T47D (cell line): ENCODE measurements around the gene SORCS1.
A peak's percentile ranks its signal among the peaks of the same experiment; 100 is the strongest.

Experiments used
- DNase-seq, 2 experiments: peaks; one replicate each; pipeline versions ENCODE4 v3.0.0 to v3.0.0-alpha.2; 2011 to 2012; ENCODE audit warnings: low read depth in 1 of 2, low spot score in 1 of 2
- JUND ChIP-seq: IDR thresholded peaks from 2 replicates; pipeline ENCODE4 v1.6.1; 2012; ENCODE audit warnings: low read depth
- in situ Hi-C: cut with HindIII; loops from 2 replicates; pipeline ENCODE4 v1.10.0; 2016; ENCODE audit warnings: low sequenced_read_pairs, low pct_unique_long_range_greater_than_20kb

SORCS1 gene

GRCh38 chr10:106560925-106561640 is 603.4 kb downstream of the SORCS1 start:
- in situ Hi-C loops: no loop called here
- DNase-seq: no peak
- TF ChIP-seq JUND: no peak

- no peak for DNase-seq
- in situ Hi-C loops: no loop called here
- TF ChIP-seq JUND: no peak
These were observed 605.1 kb downstream of the SORCS1 start for GRCh38 chr10:106559442-106559841.

- DNase-seq: no peak
- TF ChIP-seq JUND: no peak
- in situ Hi-C loops: no loop called here
These were observed 606.4 kb downstream of the SORCS1 start for GRCh38 chr10:106557951-106558733.

- DNase-seq: no peak
- no peak for TF ChIP-seq JUND
- in situ Hi-C loops: no loop called here
These were observed 607.5 kb downstream of the SORCS1 start for GRCh38 chr10:106557053-106557452.

- no peak for DNase-seq
- TF ChIP-seq JUND: no peak
- in situ Hi-C loops: no loop called here
These were observed 608.9 kb downstream of the SORCS1 start for GRCh38 chr10:106555599-106555998.

GRCh38 chr10:106551501-106552062 is 612.9 kb downstream of the SORCS1 start:
- peak in 1 of 2 experiments; percentile 32 for DNase-seq
- in situ Hi-C loops: no loop called here
- no peak for TF ChIP-seq JUND

GRCh38 chr10:106548832-106549231 is 615.7 kb downstream of the SORCS1 start:
- no peak for TF ChIP-seq JUND
- in situ Hi-C loops: no loop called here
- no peak for DNase-seq

- in situ Hi-C loops: no loop called here
- no peak for TF ChIP-seq JUND
- DNase-seq: no peak
These were observed 617.4 kb downstream of the SORCS1 start for GRCh38 chr10:106547047-106547635.

GRCh38 chr10:106542461-106542860 is 622.0 kb downstream of the SORCS1 start:
- in situ Hi-C loops: no loop called here
- DNase-seq: no peak
- TF ChIP-seq JUND: no peak

- DNase-seq: no peak
- in situ Hi-C loops: no loop called here
These were observed 623.9 kb downstream of the SORCS1 start for GRCh38 chr10:106540645-106541044.

GRCh38 chr10:106537866-106538265 is 626.6 kb downstream of the SORCS1 start:
- TF ChIP-seq JUND: no peak
- DNase-seq: no peak
- in situ Hi-C loops: no loop called here

More at GRCh38 chr10:106540645-106541044, 623.9 kb downstream of the SORCS1 start:
- TF ChIP-seq JUND: no peak

- DNase-seq: no peak
- in situ Hi-C loops: no loop called here
- TF ChIP-seq JUND: no peak
These were observed 629.1 kb downstream of the SORCS1 start for GRCh38 chr10:106535304-106535953.
